Mesendoderm (in vitro differentiated cells): ENCODE data around the gene VSIG8. TPM values are rescaled to one million over a fixed set of nuclear protein-coding genes. Genes with fewer than 3 reads are reported as not detected.
A peak's percentile ranks its signal among the peaks of the same experiment; 100 is the strongest.

Experiments
- DNase-seq: peaks from one replicate; pipeline ENCODE4 v3.0.0; 2013
- H2AK5ac ChIP-seq: 2 replicates; pipeline ENCODE4 v1.6.1; 2013; ENCODE audit warnings: low read length, inconsistent platforms
- H2BK120ac ChIP-seq: 2 replicates; pipeline ENCODE4 v1.6.1; 2013; ENCODE audit warnings: low read depth, mild to moderate bottlenecking, low read length, moderate library complexity, mixed read lengths
- H2BK15ac ChIP-seq: replicated peaks from 2 replicates; pipeline ENCODE4 v1.6.1; 2013; ENCODE audit warnings: low read depth, mild to moderate bottlenecking, moderate library complexity
- H2BK5ac ChIP-seq: 2 replicates; pipeline ENCODE4 v1.6.1; 2013; ENCODE audit warnings: low read length, inconsistent platforms
- H3K18ac ChIP-seq: 2 replicates; pipeline ENCODE4 v1.6.1; 2013; ENCODE audit warnings: mild to moderate bottlenecking, low read length, mixed read lengths
- H3K23ac ChIP-seq: one replicate; pipeline ENCODE4 v1.6.1; 2013; ENCODE audit warnings: low read length
- H3K27ac ChIP-seq: 2 replicates; pipeline ENCODE4 v1.5.1; 2013; ENCODE audit warnings: low read depth, mild to moderate bottlenecking, inconsistent platforms, low read length, moderate library complexity
- H3K27me3 ChIP-seq: 2 replicates; pipeline ENCODE4 v1.6.1; 2013; ENCODE audit warnings: low read length, control low read depth, mild to moderate bottlenecking, inconsistent platforms; ENCODE audit not compliant: insufficient read depth, poor library complexity
- H3K36me3 ChIP-seq: 2 replicates; pipeline ENCODE4 v1.6.1; 2013; ENCODE audit warnings: low read length, inconsistent platforms; ENCODE audit not compliant: control insufficient read depth, insufficient read depth
- H3K4ac ChIP-seq: one replicate; pipeline ENCODE4 v1.6.1; 2013; ENCODE audit warnings: low read depth, mild to moderate bottlenecking, low read length, moderate library complexity
- H3K4me1 ChIP-seq: 2 replicates; pipeline ENCODE4 v1.6.1; 2013; ENCODE audit warnings: low read depth, low read length, inconsistent platforms; ENCODE audit not compliant: control insufficient read depth
- H3K4me2 ChIP-seq: 2 replicates; pipeline ENCODE4 v1.6.1; 2013; ENCODE audit warnings: low read length
- H3K4me3 ChIP-seq: 2 replicates; pipeline ENCODE4 v1.5.1; 2013; ENCODE audit warnings: mild to moderate bottlenecking, low read length
- H3K56ac ChIP-seq: one replicate; pipeline ENCODE4 v1.6.1; 2013; ENCODE audit warnings: low read length
- H3K79me1 ChIP-seq: 2 replicates; pipeline ENCODE4 v1.6.1; 2013; ENCODE audit warnings: low read length, inconsistent platforms
- H3K79me2 ChIP-seq: 2 replicates; pipeline ENCODE4 v1.6.1; 2013; ENCODE audit warnings: mild to moderate bottlenecking, low read length; ENCODE audit not compliant: control insufficient read depth, insufficient read depth
- H3K9ac ChIP-seq: 2 replicates; pipeline ENCODE4 v1.6.1; 2013; ENCODE audit warnings: low read length, inconsistent platforms
- H4K5ac ChIP-seq: one replicate; pipeline ENCODE4 v1.6.1; 2013; ENCODE audit warnings: low read length
- H4K8ac ChIP-seq: one replicate; pipeline ENCODE4 v1.6.1; 2013; ENCODE audit warnings: low read depth, mild to moderate bottlenecking, control low read depth, low read length, moderate library complexity
- WGBS: extraction: QIAGEN DNeasy Blood & Tissue Kit; methylation state at CpG from one replicate; pipeline ENCODE4 v1.1.7; 2013; ENCODE audit warnings: low lambda C conversion rate, missing lambda C conversion rate; ENCODE audit not compliant: insufficient coverage; ENCODE audit errors: extremely low coverage; 5-methylcytosine and 5-hydroxymethylcytosine counted together
- small RNA-seq: library from polyadenylated mRNA; stranded (forward); fragments of <200 nt; extraction: miRNeasy Mini kit (QIAGEN cat#:217004); gene quantifications from one replicate; pipeline ENCODE3, GENCODE V24; 2013; ENCODE audit not compliant: insufficient read depth

VSIG8 gene

GRCh38 chr1:159821171-159821867 is 41.1 kb downstream of the VSIG8 start:
- no CpG with 5 or more reads among the region's 9 CpGs for WGBS
- H3K79me1 ChIP-seq, result no peaks in the 10 kb centered on the region
- H3K23ac ChIP-seq, result no peak overlapping the region
- no peak overlapping the region for H3K27ac ChIP-seq
- no peak overlapping the region for H3K18ac ChIP-seq
- peak; percentile 26 for DNase-seq
- no peak overlapping the region for H3K9ac ChIP-seq
- H4K5ac ChIP-seq, result no peak overlapping the region
- peaks cover 9% of the 10 kb centered on the region for H3K4me1 ChIP-seq
- no peak overlapping the region for H2BK120ac ChIP-seq
- H2AK5ac ChIP-seq, result no peak overlapping the region
- no peaks in the 10 kb centered on the region for H3K27me3 ChIP-seq
- H3K4ac ChIP-seq, result no peak overlapping the region
- H2BK15ac ChIP-seq, result no peak overlapping the region
- H3K79me2 ChIP-seq, result no peaks in the 10 kb centered on the region
- H3K36me3 ChIP-seq, result no peaks in the 10 kb centered on the region
- H3K56ac ChIP-seq, result no peak overlapping the region
- H3K4me2 ChIP-seq, result no peak overlapping the region
- H4K8ac ChIP-seq, result no peak overlapping the region
- H3K4me3 ChIP-seq, result no peak overlapping the region
- H2BK5ac ChIP-seq, result no peak overlapping the region

- no CpG with 5 or more reads among the region's 11 CpGs for WGBS
- Histone ChIP-seq H2BK15ac (no peak overlapping the region), H3K23ac (no peak overlapping the region), H3K4me3 (no peak overlapping the region), H3K27me3 (no peaks in the 10 kb centered on the region), H3K4me2 (no peak overlapping the region), H2BK120ac (no peak overlapping the region), H3K4ac (no peak overlapping the region), H3K79me2 (no peaks in the 10 kb centered on the region), H4K8ac (no peak overlapping the region), H2AK5ac (no peak overlapping the region), H3K4me1 (no peaks in the 10 kb centered on the region), H3K18ac (no peak overlapping the region), H3K56ac (no peak overlapping the region), H4K5ac (no peak overlapping the region), H2BK5ac (no peak overlapping the region), H3K79me1 (no peaks in the 10 kb centered on the region), H3K9ac (no peak overlapping the region), H3K27ac (no peak overlapping the region), H3K36me3 (no peaks in the 10 kb centered on the region)
- DNase-seq, result no peak
Observed at GRCh38 chr1:159817276-159818041, 45.0 kb downstream of the VSIG8 start.

GRCh38 chr1:159815926-159816325 is 46.5 kb downstream of the VSIG8 start:
- Histone ChIP-seq H2BK120ac (no peak overlapping the region), H3K27me3 (no peaks in the 10 kb centered on the region), H2AK5ac (no peak overlapping the region), H3K9ac (no peak overlapping the region), H4K5ac (no peak overlapping the region), H3K4me2 (no peak overlapping the region), H2BK5ac (no peak overlapping the region), H3K27ac (no peak overlapping the region), H4K8ac (no peak overlapping the region), H3K79me2 (no peaks in the 10 kb centered on the region), H3K23ac (no peak overlapping the region), H3K36me3 (no peaks in the 10 kb centered on the region), H3K56ac (no peak overlapping the region), H3K4me1 (no peaks in the 10 kb centered on the region), H3K4me3 (no peak overlapping the region), H2BK15ac (no peak overlapping the region), H3K79me1 (no peaks in the 10 kb centered on the region), H3K4ac (no peak overlapping the region), H3K18ac (no peak overlapping the region)
- no CpG with 5 or more reads among the region's 8 CpGs for WGBS
- no peak for DNase-seq

- H3K9ac ChIP-seq, result no peak overlapping the region
- no peak overlapping the region for H2BK5ac ChIP-seq
- H3K79me1 ChIP-seq, result no peaks in the 10 kb centered on the region
- no CpG with 5 or more reads among the region's 2 CpGs for WGBS
- H2AK5ac ChIP-seq, result no peak overlapping the region
- H4K8ac ChIP-seq, result no peak overlapping the region
- DNase-seq, result no peak
- H3K36me3 ChIP-seq, result no peaks in the 10 kb centered on the region
- H3K23ac ChIP-seq, result no peak overlapping the region
- no peaks in the 10 kb centered on the region for H3K27me3 ChIP-seq
- H3K4me3 ChIP-seq, result no peak overlapping the region
- no peak overlapping the region for H2BK15ac ChIP-seq
- no peaks in the 10 kb centered on the region for H3K4me1 ChIP-seq
- H3K4ac ChIP-seq, result no peak overlapping the region
- no peak overlapping the region for H3K18ac ChIP-seq
- H3K56ac ChIP-seq, result no peak overlapping the region
- no peaks in the 10 kb centered on the region for H3K79me2 ChIP-seq
- H3K27ac ChIP-seq, result no peak overlapping the region
- H4K5ac ChIP-seq, result no peak overlapping the region
- H3K4me2 ChIP-seq, result no peak overlapping the region
- H2BK120ac ChIP-seq, result no peak overlapping the region
Observed at GRCh38 chr1:159804924-159805323, 57.5 kb downstream of the VSIG8 start.

Small RNA genes within 50 kb of the gene (small RNA-seq; reads per million reads assigned to genes)
- gene MIR4259, result not detected
- gene RF00570, result not detected
